HCT116 (cell line): ENCODE measurements around the gene ANKRD10.
A peak's percentile ranks its signal among the peaks of the same experiment; 100 is the strongest.

ENCODE experiments used
- CEBPB ChIP-seq: IDR thresholded peaks from 2 replicates; pipeline ENCODE4 v1.6.1; 2012; ENCODE audit warnings: low read depth
- EZH2phosphoT487 ChIP-seq: fragments of 200-600 bp; IDR thresholded peaks from 2 replicates; pipeline ENCODE4 v1.6.1; 2018; ENCODE audit warnings: antibody characterized with exemption, borderline replicate concordance
- FOSL1 ChIP-seq: IDR thresholded peaks from 2 replicates; pipeline ENCODE4 v1.6.1; 2012; ENCODE audit warnings: low read depth
- POLR2A ChIP-seq: IDR thresholded peaks from 2 replicates; pipeline ENCODE4 v1.7.0; 2011; ENCODE audit warnings: borderline replicate concordance; ENCODE audit not compliant: insufficient read depth, insufficient read length; ENCODE audit errors: extremely low read depth
- POLR2AphosphoS5 ChIP-seq: IDR thresholded peaks from 2 replicates; pipeline ENCODE4 v1.6.1; 2011; ENCODE audit warnings: mild to moderate bottlenecking, low read depth, low read length, moderate library complexity
- RAD21 ChIP-seq: IDR thresholded peaks from 2 replicates; pipeline ENCODE4 v1.6.1; 2012; ENCODE audit warnings: low read depth, mild to moderate bottlenecking
- SP1 ChIP-seq: IDR thresholded peaks from 2 replicates; pipeline ENCODE4 v1.6.1; 2012; ENCODE audit warnings: low read depth
- YY1 ChIP-seq: IDR thresholded peaks from 2 replicates; pipeline ENCODE4 v1.6.1; 2011; ENCODE audit warnings: low read length, low read depth, moderate library complexity, mild to moderate bottlenecking; ENCODE audit not compliant: insufficient replicate concordance; ENCODE audit errors: extremely low read depth
- ZFX ChIP-seq: fragments of 450-650 bp; IDR thresholded peaks from 2 replicates; pipeline ENCODE4 v1.6.1; 2017
- TF ChIP-seq, protein P1 (sequence below), 3 experiments: fragments of 200-600 bp in 1 of 3; sonication (generic) in 1 of 3; IDR thresholded peaks in 2 of 3; conservative IDR thresholded peaks in 1 of 3; 2 replicates each; pipeline ENCODE4 v1.5.1; 2012 to 2017; ENCODE audit warnings: low read depth in 2 of 3, low read length in 2 of 3, antibody characterized with exemption in 1 of 3, borderline replicate concordance in 1 of 3, control low read depth in 1 of 3, mild to moderate bottlenecking in 1 of 3, mixed read lengths in 1 of 3, mixed run types in 1 of 3, moderate library complexity in 1 of 3; ENCODE audit not compliant: insufficient read depth in 1 of 3
- TF ChIP-seq, protein P2 (sequence below): IDR thresholded peaks from 2 replicates; pipeline ENCODE4 v1.6.1; 2012; ENCODE audit warnings: low read depth
- TF ChIP-seq, protein P3 (sequence below): IDR thresholded peaks from 2 replicates; pipeline ENCODE4 v1.6.1; 2012

DNA sequence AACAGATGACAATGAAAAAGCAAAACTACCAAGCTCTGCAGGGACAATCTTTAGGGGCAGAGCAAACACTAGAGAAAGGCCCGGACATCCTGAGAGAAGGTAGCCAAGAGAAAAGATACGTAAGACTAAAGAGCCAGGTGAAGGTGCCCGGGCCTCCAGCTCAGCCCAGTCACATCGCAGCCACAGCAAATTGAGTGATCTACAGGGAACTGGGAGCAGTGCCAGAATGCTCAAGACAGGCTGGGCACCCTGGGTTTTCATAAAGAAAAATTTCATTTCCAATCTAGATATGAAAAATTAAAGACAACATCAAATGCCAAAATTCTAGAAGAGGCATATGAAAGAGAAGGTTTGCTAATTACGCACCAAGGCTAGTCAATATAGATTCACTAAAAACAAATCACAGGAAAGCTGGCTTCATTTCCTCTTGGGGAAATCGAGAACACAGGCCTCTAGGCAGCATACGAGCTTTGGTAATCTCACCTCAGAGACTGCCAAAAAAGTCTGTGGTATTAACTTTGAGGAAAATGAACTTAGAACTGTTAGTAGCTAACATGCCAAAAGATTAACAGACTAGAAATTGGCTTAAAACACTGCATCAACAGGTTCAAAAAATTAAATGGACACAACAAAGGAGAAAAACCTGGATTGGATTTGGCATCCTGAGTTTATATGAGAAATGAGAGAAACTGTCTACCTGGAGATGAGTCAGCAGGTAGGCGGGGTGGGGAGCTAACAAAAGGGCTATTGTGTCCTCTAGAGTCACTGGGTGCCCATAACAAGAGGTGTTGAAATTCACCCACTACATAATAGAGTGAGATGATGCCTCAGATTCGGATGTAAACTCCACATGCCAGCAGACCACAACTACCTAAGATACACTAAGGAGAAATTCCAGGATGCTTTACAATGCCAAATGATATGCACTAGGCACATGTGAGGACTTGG is 6.6 kb downstream of the ANKRD10 start:
- TF ChIP-seq, protein P1, sequence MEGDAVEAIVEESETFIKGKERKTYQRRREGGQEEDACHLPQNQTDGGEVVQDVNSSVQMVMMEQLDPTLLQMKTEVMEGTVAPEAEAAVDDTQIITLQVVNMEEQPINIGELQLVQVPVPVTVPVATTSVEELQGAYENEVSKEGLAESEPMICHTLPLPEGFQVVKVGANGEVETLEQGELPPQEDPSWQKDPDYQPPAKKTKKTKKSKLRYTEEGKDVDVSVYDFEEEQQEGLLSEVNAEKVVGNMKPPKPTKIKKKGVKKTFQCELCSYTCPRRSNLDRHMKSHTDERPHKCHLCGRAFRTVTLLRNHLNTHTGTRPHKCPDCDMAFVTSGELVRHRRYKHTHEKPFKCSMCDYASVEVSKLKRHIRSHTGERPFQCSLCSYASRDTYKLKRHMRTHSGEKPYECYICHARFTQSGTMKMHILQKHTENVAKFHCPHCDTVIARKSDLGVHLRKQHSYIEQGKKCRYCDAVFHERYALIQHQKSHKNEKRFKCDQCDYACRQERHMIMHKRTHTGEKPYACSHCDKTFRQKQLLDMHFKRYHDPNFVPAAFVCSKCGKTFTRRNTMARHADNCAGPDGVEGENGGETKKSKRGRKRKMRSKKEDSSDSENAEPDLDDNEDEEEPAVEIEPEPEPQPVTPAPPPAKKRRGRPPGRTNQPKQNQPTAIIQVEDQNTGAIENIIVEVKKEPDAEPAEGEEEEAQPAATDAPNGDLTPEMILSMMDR (IDR thresholded peaks at IDR 0.05 in 2 of 3, conservative IDR thresholded peaks at IDR 0.05 in 1 of 3; ENCODE audit: borderline replicate concordance in 1 of 3, insufficient read depth in 1 of 3, low read depth in 2 of 3, low read length in 2 of 3) = no peak
- no peak for TF ChIP-seq CEBPB
- TF ChIP-seq EZH2phosphoT487 = no peak
- TF ChIP-seq ZFX = no peak
- TF ChIP-seq, protein P2, sequence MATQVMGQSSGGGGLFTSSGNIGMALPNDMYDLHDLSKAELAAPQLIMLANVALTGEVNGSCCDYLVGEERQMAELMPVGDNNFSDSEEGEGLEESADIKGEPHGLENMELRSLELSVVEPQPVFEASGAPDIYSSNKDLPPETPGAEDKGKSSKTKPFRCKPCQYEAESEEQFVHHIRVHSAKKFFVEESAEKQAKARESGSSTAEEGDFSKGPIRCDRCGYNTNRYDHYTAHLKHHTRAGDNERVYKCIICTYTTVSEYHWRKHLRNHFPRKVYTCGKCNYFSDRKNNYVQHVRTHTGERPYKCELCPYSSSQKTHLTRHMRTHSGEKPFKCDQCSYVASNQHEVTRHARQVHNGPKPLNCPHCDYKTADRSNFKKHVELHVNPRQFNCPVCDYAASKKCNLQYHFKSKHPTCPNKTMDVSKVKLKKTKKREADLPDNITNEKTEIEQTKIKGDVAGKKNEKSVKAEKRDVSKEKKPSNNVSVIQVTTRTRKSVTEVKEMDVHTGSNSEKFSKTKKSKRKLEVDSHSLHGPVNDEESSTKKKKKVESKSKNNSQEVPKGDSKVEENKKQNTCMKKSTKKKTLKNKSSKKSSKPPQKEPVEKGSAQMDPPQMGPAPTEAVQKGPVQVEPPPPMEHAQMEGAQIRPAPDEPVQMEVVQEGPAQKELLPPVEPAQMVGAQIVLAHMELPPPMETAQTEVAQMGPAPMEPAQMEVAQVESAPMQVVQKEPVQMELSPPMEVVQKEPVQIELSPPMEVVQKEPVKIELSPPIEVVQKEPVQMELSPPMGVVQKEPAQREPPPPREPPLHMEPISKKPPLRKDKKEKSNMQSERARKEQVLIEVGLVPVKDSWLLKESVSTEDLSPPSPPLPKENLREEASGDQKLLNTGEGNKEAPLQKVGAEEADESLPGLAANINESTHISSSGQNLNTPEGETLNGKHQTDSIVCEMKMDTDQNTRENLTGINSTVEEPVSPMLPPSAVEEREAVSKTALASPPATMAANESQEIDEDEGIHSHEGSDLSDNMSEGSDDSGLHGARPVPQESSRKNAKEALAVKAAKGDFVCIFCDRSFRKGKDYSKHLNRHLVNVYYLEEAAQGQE = no peak
- peak; percentile 45 for TF ChIP-seq POLR2AphosphoS5
- TF ChIP-seq YY1 = peak; percentile 17
- no peak for TF ChIP-seq FOSL1
- TF ChIP-seq RAD21 = no peak
- TF ChIP-seq, protein P3, sequence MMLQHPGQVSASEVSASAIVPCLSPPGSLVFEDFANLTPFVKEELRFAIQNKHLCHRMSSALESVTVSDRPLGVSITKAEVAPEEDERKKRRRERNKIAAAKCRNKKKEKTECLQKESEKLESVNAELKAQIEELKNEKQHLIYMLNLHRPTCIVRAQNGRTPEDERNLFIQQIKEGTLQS = no peak
- TF ChIP-seq SP1 = no peak
- no peak for TF ChIP-seq POLR2A
